GM12872 (cell line): Measurements from ENCODE around the gene CACUL1.

Experiments used
- TF ChIP-seq, protein P1 (sequence below): IDR thresholded peaks from 3 replicates; pipeline ENCODE4 v1.5.1; 2011; ENCODE audit warnings: low read depth, mild to moderate bottlenecking, low read length, moderate library complexity; ENCODE audit not compliant: insufficient read depth

Gene CACUL1

DNA sequence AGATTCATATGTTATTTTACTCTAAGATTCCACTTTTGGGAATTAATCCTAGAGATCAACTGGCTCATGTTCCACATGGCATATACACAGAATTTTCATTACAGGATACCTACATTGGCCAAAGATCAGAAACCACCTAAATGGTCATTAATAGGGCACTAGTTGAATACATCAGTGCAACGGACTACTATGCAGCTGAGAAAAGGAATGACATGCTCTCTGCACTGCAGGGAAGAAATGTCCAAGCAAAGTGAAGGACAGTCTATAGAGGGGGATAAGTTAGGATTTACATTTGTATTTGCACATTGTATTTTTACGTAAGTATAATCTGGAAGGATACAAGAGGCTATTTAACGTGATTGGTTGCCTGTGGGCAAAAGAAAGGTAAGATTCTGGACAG lies 91.6 kb downstream of the CACUL1 start:
- TF ChIP-seq, protein P1, sequence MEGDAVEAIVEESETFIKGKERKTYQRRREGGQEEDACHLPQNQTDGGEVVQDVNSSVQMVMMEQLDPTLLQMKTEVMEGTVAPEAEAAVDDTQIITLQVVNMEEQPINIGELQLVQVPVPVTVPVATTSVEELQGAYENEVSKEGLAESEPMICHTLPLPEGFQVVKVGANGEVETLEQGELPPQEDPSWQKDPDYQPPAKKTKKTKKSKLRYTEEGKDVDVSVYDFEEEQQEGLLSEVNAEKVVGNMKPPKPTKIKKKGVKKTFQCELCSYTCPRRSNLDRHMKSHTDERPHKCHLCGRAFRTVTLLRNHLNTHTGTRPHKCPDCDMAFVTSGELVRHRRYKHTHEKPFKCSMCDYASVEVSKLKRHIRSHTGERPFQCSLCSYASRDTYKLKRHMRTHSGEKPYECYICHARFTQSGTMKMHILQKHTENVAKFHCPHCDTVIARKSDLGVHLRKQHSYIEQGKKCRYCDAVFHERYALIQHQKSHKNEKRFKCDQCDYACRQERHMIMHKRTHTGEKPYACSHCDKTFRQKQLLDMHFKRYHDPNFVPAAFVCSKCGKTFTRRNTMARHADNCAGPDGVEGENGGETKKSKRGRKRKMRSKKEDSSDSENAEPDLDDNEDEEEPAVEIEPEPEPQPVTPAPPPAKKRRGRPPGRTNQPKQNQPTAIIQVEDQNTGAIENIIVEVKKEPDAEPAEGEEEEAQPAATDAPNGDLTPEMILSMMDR = no peak

DNA sequence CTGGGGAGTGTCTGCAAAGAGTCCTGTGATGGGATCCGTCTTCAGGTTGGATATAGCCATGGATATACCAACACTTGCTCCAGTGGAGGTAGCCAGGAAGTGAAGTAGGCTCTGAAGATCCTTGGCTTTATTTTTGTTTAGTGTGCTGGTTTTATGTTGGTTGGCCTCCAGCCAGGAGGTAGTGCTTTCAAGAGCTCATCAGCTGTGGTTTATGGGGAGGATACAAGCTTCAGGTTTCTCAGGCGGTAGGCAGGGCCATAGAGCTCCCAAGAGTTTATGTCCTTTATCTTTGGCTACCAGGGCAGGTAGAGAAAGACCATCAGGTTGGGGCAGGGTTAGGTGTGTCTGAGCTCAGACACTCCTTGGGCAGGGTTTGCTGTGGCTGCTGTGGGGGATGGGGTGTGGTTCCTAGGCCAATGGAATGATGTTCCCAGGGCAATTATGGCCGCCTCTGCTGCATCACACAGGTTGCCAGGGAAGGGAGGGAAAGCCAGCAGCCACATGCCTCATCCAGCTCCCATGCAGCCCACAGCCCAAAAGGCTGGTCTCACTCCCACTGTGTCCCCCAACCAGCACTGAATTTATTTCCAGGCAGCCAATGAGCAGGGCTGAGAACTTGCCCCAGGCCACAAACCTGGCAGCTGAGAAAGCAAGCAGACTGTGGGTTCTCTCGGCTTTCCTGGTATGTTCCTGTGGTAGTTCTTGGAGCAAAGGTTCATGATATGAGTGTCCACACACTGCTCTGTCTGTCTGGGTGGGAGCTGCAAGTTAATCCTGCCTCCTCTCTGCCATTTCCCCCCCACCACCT lies 92.3 kb downstream of the CACUL1 start:
- TF ChIP-seq, protein P1 = no peak

DNA sequence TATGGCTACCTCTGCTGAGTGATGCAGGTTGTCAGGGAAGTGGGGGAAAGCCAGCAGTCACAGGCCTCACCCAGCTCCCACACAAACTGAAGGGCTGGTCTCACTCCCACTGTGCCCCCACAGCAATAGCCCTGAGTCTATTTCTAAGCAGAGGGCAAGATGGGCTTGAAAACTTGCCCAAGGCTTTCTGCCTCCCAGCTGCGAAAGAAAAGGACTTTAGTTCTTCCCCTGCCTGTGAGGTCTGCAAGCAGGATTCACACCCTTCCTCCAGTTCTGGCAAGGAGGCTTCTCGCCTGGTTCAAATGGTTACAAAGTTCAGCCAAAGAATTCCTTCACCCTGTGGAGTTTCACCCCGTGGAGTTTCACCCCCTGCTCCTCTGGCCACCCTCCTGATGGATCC lies 96.0 kb downstream of the CACUL1 start:
- TF ChIP-seq, protein P1 = no peak

DNA sequence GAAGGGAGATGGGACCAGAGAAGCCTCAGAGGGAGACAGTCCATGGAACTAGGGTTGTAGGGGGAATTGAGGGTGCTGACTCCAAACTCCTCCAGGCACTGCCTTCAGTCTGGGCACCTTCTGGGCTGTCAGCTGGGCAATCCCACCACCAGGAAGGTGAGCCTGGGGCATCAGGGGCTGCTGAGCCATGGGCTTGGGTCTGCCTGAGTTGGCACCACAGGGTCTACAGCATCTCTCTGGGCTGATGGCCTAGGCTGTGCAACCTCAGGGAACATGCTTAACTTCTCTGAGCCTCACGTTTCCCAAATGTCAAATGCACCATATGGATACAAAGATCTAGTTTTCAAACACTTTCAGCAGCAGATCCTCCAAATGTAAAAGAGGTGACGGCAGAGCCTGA lies 112.5 kb downstream of the CACUL1 start:
- TF ChIP-seq, protein P1 = no peak

DNA sequence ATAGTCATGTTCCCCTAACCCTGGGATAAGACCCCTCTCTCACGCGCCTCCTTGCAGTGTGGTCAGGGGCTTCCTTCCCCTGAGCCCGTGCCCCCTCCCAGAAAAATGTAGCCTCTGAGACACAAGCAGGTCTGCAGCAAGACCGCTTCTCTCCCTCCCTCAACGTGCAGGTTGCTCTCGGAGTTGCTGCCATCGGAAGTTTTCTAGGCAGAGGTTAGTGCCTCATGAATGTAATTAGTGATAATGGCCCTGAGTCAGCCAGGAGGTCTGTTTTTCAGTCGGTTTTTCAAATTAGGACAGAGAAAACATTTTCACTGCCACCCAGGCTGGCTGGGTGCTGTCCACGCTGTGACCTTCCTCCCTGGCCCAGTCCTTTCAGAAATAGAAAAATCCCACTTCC lies 116.1 kb downstream of the CACUL1 start:
- TF ChIP-seq, protein P1 = no peak

DNA sequence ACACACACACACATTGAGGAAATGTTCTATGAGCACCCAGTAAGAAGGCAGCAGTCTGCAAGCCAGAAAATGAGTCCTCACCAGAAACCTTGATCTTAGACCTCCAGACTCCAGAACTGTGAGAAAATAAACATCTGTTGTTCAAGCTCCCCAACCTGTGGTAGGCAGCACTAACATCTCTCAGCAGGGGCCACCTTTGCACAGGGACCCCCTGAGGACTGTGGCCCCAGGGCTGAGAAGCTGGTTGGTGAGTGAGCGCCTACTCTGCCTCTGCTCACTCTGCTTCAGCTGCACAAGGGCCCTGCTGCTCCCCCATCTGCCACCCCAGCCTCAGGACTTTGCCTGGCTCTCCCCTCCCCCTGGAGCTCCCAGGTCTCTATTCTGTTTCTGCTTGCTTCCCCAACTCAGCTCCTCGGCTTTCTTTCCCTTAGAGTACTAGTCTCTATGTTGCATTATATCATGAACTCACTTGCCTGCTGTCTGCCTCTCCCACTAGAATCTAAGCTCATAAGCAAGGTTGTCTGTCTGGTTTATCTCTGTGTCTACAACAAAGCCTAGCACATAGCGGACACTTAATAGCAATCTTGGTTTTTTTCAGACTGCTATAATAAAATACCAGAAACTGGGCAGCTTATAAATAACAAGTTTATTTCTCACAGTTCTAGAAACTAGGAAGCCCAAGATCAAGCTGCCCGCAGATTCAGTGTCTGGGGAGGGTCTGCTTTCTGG lies 118.9 kb downstream of the CACUL1 start:
- TF ChIP-seq, protein P1 = no peak

DNA sequence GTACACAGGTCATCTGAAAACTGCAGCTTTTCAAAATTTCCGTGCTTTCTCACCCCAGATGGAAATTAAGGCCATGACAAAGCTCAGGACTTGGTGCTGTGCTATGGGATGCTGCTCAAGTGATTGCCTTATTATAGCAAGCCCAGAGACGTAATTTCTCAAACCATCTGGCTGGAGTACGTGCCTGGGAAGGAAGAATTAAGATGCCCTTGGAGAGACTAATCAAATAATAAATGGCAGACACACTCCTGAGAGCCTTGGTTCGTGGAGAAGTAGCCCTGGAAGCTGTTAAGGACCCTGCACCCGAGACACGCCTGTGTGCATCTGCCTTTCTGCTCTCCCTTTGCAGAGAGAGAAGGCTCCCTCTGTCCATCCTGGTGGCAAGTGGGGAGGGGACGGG lies 121.0 kb downstream of the CACUL1 start:
- TF ChIP-seq, protein P1 = no peak
